DMS153 (cell line): ENCODE data around the gene LENG9.
"Not testable (repeated sequence)": the region's sequence is repeated elsewhere in the genome, so short reads cannot be mapped to it uniquely, and the experiment has no call there.

Experiments
- DNase-seq: peaks from one replicate; lab custom pipeline; 2025; lab: John Stamatoyannopoulos, UW

LENG9 gene

GRCh38 chr19:54459282-54460229, 4.0 kb downstream of the LENG9 start:
- no peak for DNase-seq

DNA sequence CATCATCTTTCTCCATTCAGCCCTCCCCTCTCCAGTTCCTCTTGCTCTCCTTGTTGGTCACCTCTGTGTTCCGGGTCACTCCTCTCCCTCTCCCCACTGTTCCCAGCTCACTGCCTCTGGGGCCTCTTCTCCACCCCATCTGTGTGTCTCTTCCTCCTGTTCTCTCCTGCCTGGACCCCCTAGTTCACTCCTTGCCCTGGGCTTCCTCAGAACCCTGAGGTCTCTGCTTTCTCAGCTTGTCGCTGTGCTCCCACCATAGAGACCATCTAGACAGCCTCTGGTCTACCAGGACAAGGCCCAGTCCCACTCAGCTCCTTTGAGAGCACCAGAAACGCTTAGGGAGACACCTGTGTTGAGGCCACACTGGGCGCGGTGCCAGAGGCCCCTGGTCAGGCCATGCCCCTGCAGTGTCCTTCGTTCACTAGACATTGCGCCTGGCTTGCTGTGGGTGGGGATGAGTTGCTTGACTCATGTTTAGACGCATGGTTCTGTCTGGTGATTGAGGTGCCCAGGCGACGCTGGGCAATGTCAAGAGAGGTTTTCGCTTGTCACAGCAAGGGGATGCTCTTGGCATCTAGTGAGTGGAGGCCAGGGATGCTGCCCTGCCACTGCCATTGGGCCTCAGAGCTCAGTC, 4.8 kb downstream of the LENG9 start:
- DNase-seq = no peak

GRCh38 chr19:54457773-54458647, 5.6 kb downstream of the LENG9 start:
- DNase-seq = no peak

- no peak for DNase-seq
These were observed 6.9 kb downstream of the LENG9 start for GRCh38 chr19:54456423-54457373.

GRCh38 chr19:54455786-54456422, 7.7 kb downstream of the LENG9 start:
- DNase-seq = no peak

- DNase-seq = no peak
These were observed 8.6 kb downstream of the LENG9 start for GRCh38 chr19:54454781-54455675.

DNA sequence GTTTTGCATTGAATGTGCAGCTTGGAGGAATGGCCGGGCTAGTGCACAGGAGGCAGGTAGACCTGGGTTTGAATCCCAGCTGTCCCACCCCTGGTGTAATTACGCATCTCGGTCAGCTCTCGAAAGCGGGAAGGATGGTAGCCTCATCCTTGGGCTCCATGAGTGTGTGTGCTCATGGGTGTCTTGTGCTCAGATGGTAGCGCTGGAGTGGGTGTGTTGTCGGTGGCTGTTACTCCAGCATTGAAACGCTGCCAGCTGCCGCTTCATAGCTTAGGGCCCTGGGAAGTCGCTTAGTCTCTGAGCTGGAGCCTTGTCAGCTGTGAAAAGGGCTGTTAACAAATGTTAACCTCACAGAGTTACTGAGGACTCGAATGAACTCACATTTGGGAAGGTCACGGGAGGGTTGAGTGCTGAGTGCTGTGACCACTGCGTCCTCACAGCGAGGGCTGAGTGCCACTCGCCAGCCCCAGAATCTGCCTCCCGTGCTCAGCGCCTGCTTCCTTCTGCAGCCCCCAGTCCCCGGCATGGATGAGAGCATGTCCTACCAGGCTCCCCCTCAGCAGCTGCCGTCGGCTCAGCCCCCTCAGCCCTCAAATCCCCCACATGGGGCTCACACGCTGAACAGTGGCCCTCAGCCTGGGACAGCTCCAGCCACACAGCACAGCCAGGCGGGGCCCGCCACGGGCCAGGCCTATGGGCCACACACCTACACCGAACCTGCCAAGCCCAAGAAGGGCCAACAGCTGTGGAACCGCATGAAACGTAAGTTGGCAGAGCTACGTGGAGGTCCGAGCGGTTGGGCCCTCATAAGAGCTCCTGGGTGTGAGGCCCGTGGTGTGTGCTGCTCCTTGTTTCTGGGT, 9.4 kb downstream of the LENG9 start:
- no peak for DNase-seq

DNA sequence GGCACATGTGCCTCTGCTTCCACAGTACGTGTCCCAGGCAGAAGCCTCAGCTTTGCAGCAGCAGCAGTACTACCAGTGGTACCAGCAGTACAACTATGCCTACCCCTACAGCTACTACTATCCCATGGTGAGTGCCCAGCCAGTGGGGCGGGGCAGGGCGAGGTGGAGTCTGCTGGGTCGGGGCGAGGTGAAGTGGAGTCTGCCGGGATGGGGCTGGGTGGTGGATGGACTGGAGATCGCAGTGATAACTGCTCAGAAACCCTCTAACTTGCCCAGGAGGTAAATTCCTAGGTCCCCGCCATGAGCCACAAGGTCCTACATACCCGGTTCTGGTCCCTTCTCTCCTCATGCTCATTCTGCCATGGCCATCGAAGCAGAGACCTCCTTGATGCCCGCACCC, 11.0 kb downstream of the LENG9 start:
- DNase-seq = no peak

DNA sequence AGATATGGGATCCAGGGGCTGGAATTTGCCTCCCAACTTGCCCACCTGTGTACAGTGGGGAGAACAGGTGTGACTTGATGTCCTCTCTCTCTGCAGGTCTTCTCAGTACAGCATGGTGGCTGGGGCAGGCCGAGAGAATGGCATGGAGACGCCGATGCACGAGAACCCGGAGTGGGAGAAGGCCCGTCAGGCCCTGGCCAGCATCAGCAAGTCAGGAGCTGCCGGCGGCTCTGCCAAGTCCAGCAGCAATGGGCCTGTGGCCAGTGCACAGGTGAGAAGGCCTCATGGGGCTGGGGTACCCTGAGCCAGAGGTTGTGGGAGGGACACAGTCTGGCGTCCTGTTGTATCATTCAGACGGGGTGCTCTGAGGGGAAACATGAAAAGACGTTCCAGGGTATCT, 11.6 kb downstream of the LENG9 start:
- DNase-seq = no peak

- no peak for DNase-seq
These were observed 12.2 kb downstream of the LENG9 start for GRCh38 chr19:54451331-54451871.

DNA sequence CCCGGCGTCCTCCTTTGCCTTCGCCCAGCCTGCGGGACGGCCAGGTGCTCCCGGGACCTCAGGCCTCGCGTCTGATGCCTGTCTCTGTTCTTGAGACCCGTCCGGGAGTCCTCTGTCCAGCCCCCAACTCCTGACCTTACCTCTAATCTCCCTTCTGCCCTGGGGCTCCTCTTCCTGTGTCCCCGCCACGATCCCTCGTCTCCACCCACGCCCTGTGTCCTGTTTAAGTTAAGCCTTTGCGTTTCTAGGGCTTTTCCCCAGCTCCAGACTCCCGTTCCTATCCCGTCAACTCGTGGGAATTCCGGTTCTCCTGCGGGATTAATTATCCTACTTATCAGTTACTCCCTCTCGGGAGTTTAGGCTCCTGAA, 13.9 kb downstream of the LENG9 start:
- DNase-seq = no peak

GRCh38 chr19:54448774-54449700, 14.5 kb downstream of the LENG9 start, which contains the start of gene LENG8:
Gene LENG8 (plus strand): TSS chr19:54449199. CDS start chr19:54451345, 2,146 bp downstream.
- DNase-seq = peak; percentile 91

GRCh38 chr19:54448040-54448773, 15.4 kb downstream of the LENG9 start:
- DNase-seq = no peak

- DNase-seq = not testable (repeated sequence)
These were observed 17.2 kb downstream of the LENG9 start for GRCh38 chr19:54446349-54446748.

GRCh38 chr19:54444737-54445136, 18.8 kb downstream of the LENG9 start:
- no peak for DNase-seq

DNA sequence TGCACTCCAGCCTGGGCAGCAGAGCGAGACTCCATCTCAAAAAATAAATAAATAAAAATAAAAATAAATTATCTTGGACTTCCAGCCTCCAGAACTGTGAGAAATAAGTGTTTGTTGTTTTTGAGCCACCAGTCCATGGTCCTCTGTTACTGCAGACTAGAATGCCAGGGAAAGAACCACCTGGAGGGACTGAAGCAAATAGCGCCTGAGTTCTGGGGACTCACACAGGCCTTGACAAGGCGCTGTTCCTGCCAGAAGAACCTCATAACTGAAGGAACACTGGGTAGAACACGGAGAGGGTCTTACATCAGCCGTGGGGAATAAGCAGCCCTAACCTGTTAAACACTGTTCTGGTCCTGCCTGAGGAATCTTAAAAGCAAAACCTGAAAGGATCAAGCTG, 22.9 kb downstream of the LENG9 start:
- DNase-seq = no peak
